GM12878 (cell line): ENCODE measurements around the gene MARF1. TPM values are rescaled to one million over a fixed set of nuclear protein-coding genes. Genes with fewer than 3 reads are reported as not detected.

Experiments
- ASH2L ChIP-seq: fragments of 300-600, 200-600 bp; sonication (generic); IDR thresholded peaks from 2 replicates; pipeline ENCODE4 v1.6.1; 2017; ENCODE audit warnings: low read depth, mild to moderate bottlenecking, borderline replicate concordance
- ATF7 ChIP-seq: fragments of 450-650 bp; IDR thresholded peaks from 2 replicates; pipeline ENCODE4 v1.6.1; 2016; ENCODE audit warnings: low read depth, mild to moderate bottlenecking
- BACH1 ChIP-seq: fragments of 450-650 bp; IDR thresholded peaks from 2 replicates; pipeline ENCODE4 v1.6.1; 2017; ENCODE audit warnings: mild to moderate bottlenecking, borderline replicate concordance
- CBX5 ChIP-seq: sonication (generic); IDR thresholded peaks from 2 replicates; pipeline ENCODE4 v1.6.1; 2016; ENCODE audit warnings: low read depth, moderate library complexity, mild to moderate bottlenecking, inconsistent platforms
- CHD1 ChIP-seq: IDR thresholded peaks from 2 replicates; pipeline ENCODE4 v1.6.1; 2012; ENCODE audit warnings: low read depth, low read length, improper control_type of control experiment
- EGR1 ChIP-seq, 2 experiments: IDR thresholded peaks; 1 replicate in 1 of 2; 2 replicates in 1 of 2; pipeline ENCODE4 v1.6.1; 2011 to 2012; ENCODE audit warnings: low read depth in 2 of 2, low read length in 2 of 2, borderline replicate concordance in 1 of 2, mild to moderate bottlenecking in 1 of 2, moderate library complexity in 1 of 2
- ETV6 ChIP-seq, 2 experiments: fragments of 450-650 bp in 1 of 2; IDR thresholded peaks in 1 of 2; conservative IDR thresholded peaks in 1 of 2; 2 replicates each; pipeline ENCODE4 v1.6.1; 2014; ENCODE audit warnings: antibody characterized with exemption in 1 of 2, borderline replicate concordance in 1 of 2, low read depth in 1 of 2, mild to moderate bottlenecking in 1 of 2, moderate library complexity in 1 of 2
- GABPA ChIP-seq: IDR thresholded peaks from 2 replicates; pipeline ENCODE4 v1.6.1; 2014; ENCODE audit warnings: antibody characterized with exemption, low read depth, mild to moderate bottlenecking, inconsistent platforms
- GATAD2B ChIP-seq: fragments of 450-650 bp; conservative IDR thresholded peaks from 2 replicates; pipeline ENCODE4 v1.6.1; 2017; ENCODE audit warnings: low read depth, mild to moderate bottlenecking, moderate library complexity
- HCFC1 ChIP-seq: fragments of 150-350 bp; IDR thresholded peaks from 2 replicates; pipeline ENCODE4 v1.6.1; 2014; ENCODE audit warnings: low read length
- KAT2A ChIP-seq: conservative IDR thresholded peaks from 2 replicates; pipeline ENCODE4 v1.6.1; 2011; ENCODE audit warnings: low read depth, low read length; ENCODE audit not compliant: control insufficient read depth
- LARP7 ChIP-seq: fragments of 450-650 bp; IDR thresholded peaks from 2 replicates; pipeline ENCODE4 v1.6.1; 2017; ENCODE audit warnings: mild to moderate bottlenecking
- MEF2B ChIP-seq: fragments of 450-650 bp; IDR thresholded peaks from 2 replicates; pipeline ENCODE4 v1.6.1; 2018; ENCODE audit warnings: mild to moderate bottlenecking, moderate library complexity; ENCODE audit not compliant: partially characterized antibody, poor library complexity, severe bottlenecking
- POLR2AphosphoS5 ChIP-seq: IDR thresholded peaks from 2 replicates; pipeline ENCODE4 v1.6.1; 2011; ENCODE audit warnings: mild to moderate bottlenecking, low read length, inconsistent platforms
- RAD51 ChIP-seq: fragments of 450-650 bp; IDR thresholded peaks from 2 replicates; pipeline ENCODE4 v1.6.1; 2016; ENCODE audit warnings: moderate library complexity, mild to moderate bottlenecking, inconsistent platforms
- RB1 ChIP-seq: fragments of 450-650 bp; formaldehyde crosslinking; IDR thresholded peaks from 2 replicates; pipeline ENCODE4 v1.6.1; 2017; ENCODE audit warnings: mild to moderate bottlenecking, borderline replicate concordance
- RCOR1 ChIP-seq: conservative IDR thresholded peaks from 2 replicates; pipeline ENCODE4 v1.6.1; 2012; ENCODE audit warnings: low read depth, low read length, improper control_type of control experiment
- RELA ChIP-seq: fragments of 450-650 bp; IDR thresholded peaks from 2 replicates; pipeline ENCODE4 v1.8.0; 2014; ENCODE audit warnings: borderline replicate concordance; ENCODE audit not compliant: partially characterized antibody
- RFX5 ChIP-seq: IDR thresholded peaks from 2 replicates; pipeline ENCODE4 v1.6.1; 2011; ENCODE audit warnings: low read depth, low read length, improper control_type of control experiment
- SREBF2 ChIP-seq: IDR thresholded peaks from 2 replicates; pipeline ENCODE4 v1.6.1; 2012; ENCODE audit warnings: mild to moderate bottlenecking, low read length
- STAT3 ChIP-seq: IDR thresholded peaks from 2 replicates; pipeline ENCODE4 v1.6.1; 2011; ENCODE audit warnings: low read depth, low read length, improper control_type of control experiment
- ZNF217 ChIP-seq: fragments of 450-650 bp; IDR thresholded peaks from 2 replicates; pipeline ENCODE4 v1.6.1; 2017; ENCODE audit warnings: antibody characterized with exemption, mild to moderate bottlenecking
- ZSCAN29 ChIP-seq: fragments of 450-650 bp; IDR thresholded peaks from 2 replicates; pipeline ENCODE4 v1.6.1; 2017; ENCODE audit warnings: mild to moderate bottlenecking, moderate library complexity
- polyA plus RNA-seq, 11 experiments: library from polyadenylated mRNA; depleted of rRNA in 4 of 11; unstranded in 6 of 11; stranded (reverse) in 5 of 11; fragments of >200 nt; fragmentation: Nextera tagmentation in 4 of 11; fragmentation: Illumina TruSeq in 1 of 11; extraction: Ambion mirVana in 4 of 11; extraction: Trizol in 1 of 11; gene quantifications; 1 replicate in 1 of 11; 2 replicates in 10 of 11; pipeline versions ENCODE4 v1.2.1 to v1.2.3, GENCODE V29; 2011 to 2016; ENCODE audit warnings: inconsistent platforms in 2 of 11, missing spikeins in 2 of 11, low read depth in 1 of 11
- total RNA-seq, 4 experiments: library from RNA; depleted of rRNA in 3 of 4; stranded (reverse); fragments of >200 nt in 3 of 4; fragmentation: Illumina TruSeq in 1 of 4; extraction: Trizol in 1 of 4; gene quantifications; 2 replicates each; pipeline versions ENCODE4 v1.2.1 to v1.2.3, GENCODE V29; 2013 to 2021
- TF ChIP-seq, protein P1 (sequence below): IDR thresholded peaks from 2 replicates; pipeline ENCODE4 v1.6.1; 2012; ENCODE audit warnings: low read depth, low read length, improper control_type of control experiment
- TF ChIP-seq, protein P2 (sequence below): fragments of 450-650 bp; IDR thresholded peaks from 2 replicates; pipeline ENCODE4 v1.6.1; 2018; ENCODE audit warnings: mild to moderate bottlenecking, low read depth, moderate library complexity; ENCODE audit not compliant: partially characterized antibody
- TF ChIP-seq, protein P3 (sequence below): fragments of 450-650 bp; IDR thresholded peaks from 2 replicates; pipeline ENCODE4 v1.6.1; 2017; ENCODE audit warnings: mild to moderate bottlenecking, moderate library complexity

Gene MARF1
- total and polyA plus RNA-seq, 10 of the 15 experiments (the other 5 are each of a cell fraction or from before 2014, with no cell fraction given): 4.5 to 40.1 (median 14.0) TPM

DNA sequence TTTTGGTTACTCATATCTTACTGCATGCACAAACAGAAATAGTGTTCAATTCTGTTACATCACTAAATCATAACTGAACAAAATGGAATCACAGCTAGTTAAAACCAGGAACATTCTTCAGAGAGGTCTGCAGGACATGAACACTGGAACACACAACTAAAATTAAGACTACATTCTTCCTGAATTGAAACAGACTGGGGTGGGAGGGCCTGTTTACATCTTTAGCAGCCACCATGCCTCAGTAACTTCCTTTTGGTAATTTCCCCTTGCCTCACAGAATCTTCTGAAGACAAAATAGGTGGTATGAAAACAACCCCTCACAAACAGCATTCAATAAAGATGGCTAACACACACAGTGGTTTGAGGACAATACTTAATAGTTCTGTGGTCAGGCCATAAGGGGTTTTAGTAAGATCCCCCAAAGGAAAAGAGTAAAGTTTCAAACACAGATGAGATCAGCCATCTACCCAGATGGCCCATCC is 6.5 kb downstream of the MARF1 start (continued):
- TF ChIP-seq RFX5 (no peak), ASH2L (no peak), RB1 (no peak), ETV6 (conservative IDR thresholded peaks at IDR 0.05 in 1 of 2, IDR thresholded peaks at IDR 0.05 in 1 of 2; ENCODE audit: borderline replicate concordance in 1 of 2, low read depth in 1 of 2) (no peak), ZSCAN29 (no peak), STAT3 (no peak), ZNF217 (no peak), RCOR1 (no peak), KAT2A (no peak), HCFC1 (no peak), BACH1 (no peak), CBX5 (no peak), SREBF2 (no peak), RAD51 (no peak), RELA (no peak), GABPA (0 out of 2 replicates have a peak, but pooled peaks have one; percentile 24), LARP7 (no peak), CHD1 (no peak), MEF2B (peak; percentile 42), POLR2AphosphoS5 (no peak; the same call in 1 of the 2 replicates), ATF7 (peak; percentile 45), EGR1 (IDR thresholded peaks at IDR 0.05; ENCODE audit: borderline replicate concordance in 1 of 2, low read depth in 2 of 2, low read length in 2 of 2) (no peak), GATAD2B (no peak)
- TF ChIP-seq, protein P1, sequence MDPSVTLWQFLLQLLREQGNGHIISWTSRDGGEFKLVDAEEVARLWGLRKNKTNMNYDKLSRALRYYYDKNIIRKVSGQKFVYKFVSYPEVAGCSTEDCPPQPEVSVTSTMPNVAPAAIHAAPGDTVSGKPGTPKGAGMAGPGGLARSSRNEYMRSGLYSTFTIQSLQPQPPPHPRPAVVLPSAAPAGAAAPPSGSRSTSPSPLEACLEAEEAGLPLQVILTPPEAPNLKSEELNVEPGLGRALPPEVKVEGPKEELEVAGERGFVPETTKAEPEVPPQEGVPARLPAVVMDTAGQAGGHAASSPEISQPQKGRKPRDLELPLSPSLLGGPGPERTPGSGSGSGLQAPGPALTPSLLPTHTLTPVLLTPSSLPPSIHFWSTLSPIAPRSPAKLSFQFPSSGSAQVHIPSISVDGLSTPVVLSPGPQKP: no peak
- TF ChIP-seq, protein P2, sequence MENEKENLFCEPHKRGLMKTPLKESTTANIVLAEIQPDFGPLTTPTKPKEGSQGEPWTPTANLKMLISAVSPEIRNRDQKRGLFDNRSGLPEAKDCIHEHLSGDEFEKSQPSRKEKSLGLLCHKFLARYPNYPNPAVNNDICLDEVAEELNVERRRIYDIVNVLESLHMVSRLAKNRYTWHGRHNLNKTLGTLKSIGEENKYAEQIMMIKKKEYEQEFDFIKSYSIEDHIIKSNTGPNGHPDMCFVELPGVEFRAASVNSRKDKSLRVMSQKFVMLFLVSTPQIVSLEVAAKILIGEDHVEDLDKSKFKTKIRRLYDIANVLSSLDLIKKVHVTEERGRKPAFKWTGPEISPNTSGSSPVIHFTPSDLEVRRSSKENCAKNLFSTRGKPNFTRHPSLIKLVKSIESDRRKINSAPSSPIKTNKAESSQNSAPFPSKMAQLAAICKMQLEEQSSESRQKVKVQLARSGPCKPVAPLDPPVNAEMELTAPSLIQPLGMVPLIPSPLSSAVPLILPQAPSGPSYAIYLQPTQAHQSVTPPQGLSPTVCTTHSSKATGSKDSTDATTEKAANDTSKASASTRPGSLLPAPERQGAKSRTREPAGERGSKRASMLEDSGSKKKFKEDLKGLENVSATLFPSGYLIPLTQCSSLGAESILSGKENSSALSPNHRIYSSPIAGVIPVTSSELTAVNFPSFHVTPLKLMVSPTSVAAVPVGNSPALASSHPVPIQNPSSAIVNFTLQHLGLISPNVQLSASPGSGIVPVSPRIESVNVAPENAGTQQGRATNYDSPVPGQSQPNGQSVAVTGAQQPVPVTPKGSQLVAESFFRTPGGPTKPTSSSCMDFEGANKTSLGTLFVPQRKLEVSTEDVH: no peak
- TF ChIP-seq, protein P3, sequence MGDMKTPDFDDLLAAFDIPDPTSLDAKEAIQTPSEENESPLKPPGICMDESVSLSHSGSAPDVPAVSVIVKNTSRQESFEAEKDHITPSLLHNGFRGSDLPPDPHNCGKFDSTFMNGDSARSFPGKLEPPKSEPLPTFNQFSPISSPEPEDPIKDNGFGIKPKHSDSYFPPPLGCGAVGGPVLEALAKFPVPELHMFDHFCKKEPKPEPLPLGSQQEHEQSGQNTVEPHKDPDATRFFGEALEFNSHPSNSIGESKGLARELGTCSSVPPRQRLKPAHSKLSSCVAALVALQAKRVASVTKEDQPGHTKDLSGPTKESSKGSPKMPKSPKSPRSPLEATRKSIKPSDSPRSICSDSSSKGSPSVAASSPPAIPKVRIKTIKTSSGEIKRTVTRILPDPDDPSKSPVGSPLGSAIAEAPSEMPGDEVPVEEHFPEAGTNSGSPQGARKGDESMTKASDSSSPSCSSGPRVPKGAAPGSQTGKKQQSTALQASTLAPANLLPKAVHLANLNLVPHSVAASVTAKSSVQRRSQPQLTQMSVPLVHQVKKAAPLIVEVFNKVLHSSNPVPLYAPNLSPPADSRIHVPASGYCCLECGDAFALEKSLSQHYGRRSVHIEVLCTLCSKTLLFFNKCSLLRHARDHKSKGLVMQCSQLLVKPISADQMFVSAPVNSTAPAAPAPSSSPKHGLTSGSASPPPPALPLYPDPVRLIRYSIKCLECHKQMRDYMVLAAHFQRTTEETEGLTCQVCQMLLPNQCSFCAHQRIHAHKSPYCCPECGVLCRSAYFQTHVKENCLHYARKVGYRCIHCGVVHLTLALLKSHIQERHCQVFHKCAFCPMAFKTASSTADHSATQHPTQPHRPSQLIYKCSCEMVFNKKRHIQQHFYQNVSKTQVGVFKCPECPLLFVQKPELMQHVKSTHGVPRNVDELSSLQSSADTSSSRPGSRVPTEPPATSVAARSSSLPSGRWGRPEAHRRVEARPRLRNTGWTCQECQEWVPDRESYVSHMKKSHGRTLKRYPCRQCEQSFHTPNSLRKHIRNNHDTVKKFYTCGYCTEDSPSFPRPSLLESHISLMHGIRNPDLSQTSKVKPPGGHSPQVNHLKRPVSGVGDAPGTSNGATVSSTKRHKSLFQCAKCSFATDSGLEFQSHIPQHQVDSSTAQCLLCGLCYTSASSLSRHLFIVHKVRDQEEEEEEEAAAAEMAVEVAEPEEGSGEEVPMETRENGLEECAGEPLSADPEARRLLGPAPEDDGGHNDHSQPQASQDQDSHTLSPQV: no peak
